HepG2 (cell line): ENCODE measurements around the gene UCP3. TPM values are rescaled to one million over a fixed set of nuclear protein-coding genes. Genes with fewer than 3 reads are reported as not detected.

ENCODE experiments used
- ATAC-seq: fragments of 200-7000 bp; cut with Tn5 transposase; 3 replicates; pipeline ENCODE4 v1.9.1; 2020; ENCODE audit warnings: mild to moderate bottlenecking, moderate library complexity
- BruUV-seq: library from RNA; stranded (reverse); fragments of 400-500 nt; replicated peaks from 2 replicates; lab custom pipeline; 2021; lab: Mats Ljungman, UMichigan
- CTCF ChIA-PET: fragments of 300-600 bp; formaldehyde crosslinking; extraction: SDS; loops from one replicate; lab custom pipeline; 2021; ENCODE audit warnings: low total read pairs, inconsistent platforms, low intra/inter-chr PET ratio; lab: Yijun Ruan, JAX
- POLR2A ChIA-PET: fragments of 350-600 bp; sonication (Branson Sonifier 250); formaldehyde crosslinking; loops from one replicate; lab custom pipeline; 2020; ENCODE audit warnings: antibody characterized with exemption, inconsistent platforms; lab: Yijun Ruan, JAX
- DNase-seq: peaks from one replicate; pipeline ENCODE4 v3.0.0-alpha.2; 2015; ENCODE audit warnings: low spot score
- FAIRE-seq: peaks from 3 replicates; lab custom pipeline; 2011; peaks lifted over from hg19 to GRCh38; lab: Jason Lieb, UNC
- H2AFZ ChIP-seq: one replicate; pipeline ENCODE4 v1.6.1; 2011; ENCODE audit warnings: low read length, inconsistent platforms
- H3K27ac ChIP-seq: fragments of 300-600 bp; 3 replicates; pipeline ENCODE4 v1.8.0; 2011; ENCODE audit warnings: mixed run types, mild to moderate bottlenecking, mixed read lengths, low read length, inconsistent platforms; ENCODE audit not compliant: insufficient read depth; ENCODE audit errors: extremely low read length
- H3K27me3 ChIP-seq, 2 experiments: fragments of 200-600 bp in 1 of 2; 2 replicates in 1 of 2; 3 replicates in 1 of 2; pipeline versions ENCODE4 v1.6.0 to v1.8.0; 2011; ENCODE audit warnings: low read length in 2 of 2, mild to moderate bottlenecking in 2 of 2, moderate library complexity in 2 of 2, inconsistent platforms in 1 of 2; ENCODE audit not compliant: insufficient read depth in 2 of 2, control insufficient read depth in 1 of 2
- H3K36me3 ChIP-seq, 2 experiments: fragments of 200-600 bp in 1 of 2; replicated peaks in 1 of 2; 2 replicates in 1 of 2; 3 replicates in 1 of 2; pipeline versions ENCODE4 v1.5.1 to v1.8.0; 2011; ENCODE audit warnings: low read length in 2 of 2, inconsistent platforms in 1 of 2; ENCODE audit not compliant: insufficient read depth in 2 of 2, control insufficient read depth in 1 of 2
- H3K4me1 ChIP-seq: 2 replicates; pipeline ENCODE4 v1.5.1; 2012; ENCODE audit warnings: low read length, inconsistent platforms; ENCODE audit not compliant: insufficient read depth
- H3K4me2 ChIP-seq: 2 replicates; pipeline ENCODE4 v1.6.0; 2011; ENCODE audit warnings: low read depth, low read length, inconsistent platforms
- H3K4me3 ChIP-seq, 3 experiments: fragments of 200-600 bp in 1 of 3; sonication (generic), shearing (Covaris generic) in 1 of 3; replicated peaks in 1 of 3; 2 replicates each; pipeline ENCODE4 v1.5.1; 2011 to 2016; ENCODE audit warnings: low read length in 3 of 3, inconsistent platforms in 2 of 3, low read depth in 2 of 3, mild to moderate bottlenecking in 2 of 3, control low read depth in 1 of 3, mixed read lengths in 1 of 3; ENCODE audit not compliant: insufficient read depth in 1 of 3
- H3K79me2 ChIP-seq: one replicate; pipeline ENCODE4 v1.6.1; 2011; ENCODE audit warnings: low read length, inconsistent platforms; ENCODE audit not compliant: insufficient read depth
- H3K9ac ChIP-seq: 2 replicates; pipeline ENCODE4 v1.6.0; 2011; ENCODE audit warnings: mild to moderate bottlenecking, low read depth, low read length, inconsistent platforms; ENCODE audit not compliant: insufficient read depth
- H3K9me3 ChIP-seq: 2 replicates; pipeline ENCODE4 v1.5.1; 2012; ENCODE audit warnings: mild to moderate bottlenecking, low read length
- H4K20me1 ChIP-seq: 2 replicates; pipeline ENCODE4 v1.6.0; 2011; ENCODE audit warnings: inconsistent platforms, mild to moderate bottlenecking, low read length, moderate library complexity; ENCODE audit not compliant: insufficient read depth
- CBFB ChIP-seq: sonication (generic); formaldehyde crosslinking; IDR thresholded peaks from 2 replicates; pipeline ENCODE4 v1.4.0; 2020; ENCODE audit warnings: missing genetic modification reagents
- SNAPC2 ChIP-seq: sonication (generic); formaldehyde crosslinking; IDR thresholded peaks from 2 replicates; pipeline ENCODE4 v1.8.1; 2022; ENCODE audit warnings: mild to moderate bottlenecking, missing genetic modification reagents
- ZFYVE20 ChIP-seq: sonication (generic); formaldehyde crosslinking; IDR thresholded peaks from 2 replicates; pipeline ENCODE4 v1.8.0; 2023; ENCODE audit warnings: low read depth, mild to moderate bottlenecking, moderate library complexity, missing genetic modification reagents, borderline replicate concordance
- ZMYM4 ChIP-seq: sonication (generic); formaldehyde crosslinking; IDR thresholded peaks from 2 replicates; pipeline ENCODE4 v1.8.1; 2023; ENCODE audit warnings: mild to moderate bottlenecking, missing genetic modification reagents
- ZNF512B ChIP-seq: sonication (generic); formaldehyde crosslinking; IDR thresholded peaks from 2 replicates; pipeline ENCODE4 v1.5.1; 2020; ENCODE audit warnings: missing genetic modification reagents, mild to moderate bottlenecking, borderline replicate concordance
- ZNF577 ChIP-seq: sonication (generic); formaldehyde crosslinking; IDR thresholded peaks from 2 replicates; pipeline ENCODE4 v1.4.0; 2020; ENCODE audit warnings: mild to moderate bottlenecking, low read depth, missing genetic modification reagents, borderline replicate concordance
- WGBS: methylation state at CpG from one replicate; pipeline ENCODE4 v1.1.6; 2017; ENCODE audit warnings: low lambda C conversion rate; 5-methylcytosine and 5-hydroxymethylcytosine counted together
- in situ Hi-C: cut with HindIII; loops from 2 replicates; pipeline ENCODE4 v1.10.0; 2017; ENCODE audit warnings: low pct_unique_long_range_greater_than_20kb; ENCODE audit not compliant: extremely low pct_ligation_motif_present
- intact Hi-C: fragments of 100-400 bp; cut with micrococcal nuclease; formaldehyde crosslinking; loops from one replicate; pipeline ENCODE4 v1.10.0; 2022; ENCODE audit not compliant: unreplicated experiment
- polyA plus RNA-seq, 8 experiments: library from polyadenylated mRNA; depleted of rRNA in 3 of 8; stranded (reverse) in 7 of 8; unstranded in 1 of 8; fragments of >200 nt; fragmentation: Illumina TruSeq in 4 of 8; extraction: Trizol in 4 of 8; gene quantifications; 2 replicates each; pipeline versions ENCODE4 v1.2.1 to v1.2.3, GENCODE V29; 2011 to 2016; ENCODE audit warnings: low read depth in 4 of 8, missing spikeins in 1 of 8, mixed read lengths in 1 of 8; ENCODE audit not compliant: insufficient read depth in 1 of 8
- total RNA-seq, 5 experiments: library from RNA; depleted of rRNA; stranded (reverse); fragments of >200 nt; fragmentation: Illumina TruSeq; extraction: Trizol; gene quantifications; 2 replicates each; pipeline ENCODE4 v1.2.3, GENCODE V29; 2016; ENCODE audit warnings: low read depth in 1 of 5
- TF ChIP-seq, protein P1 (sequence below): sonication (generic); formaldehyde crosslinking; IDR thresholded peaks from 2 replicates; pipeline ENCODE4; 2020; ENCODE audit warnings: missing genetic modification reagents, mild to moderate bottlenecking, borderline replicate concordance

Gene UCP3
- total and polyA plus RNA-seq, 2 of the 13 experiments (the other 11 are each of a cell fraction or from before 2014, with no cell fraction given) = 0.37 TPM; not detected in 1

GRCh38 chr11:74043450-74043849 is 34.6 kb upstream of the UCP3 start:
- ChIA-PET CTCF (no interaction called here), POLR2A (no interaction called here)
- Histone ChIP-seq H3K27ac (no peak overlapping the region), H3K79me2 (no peaks in the 10 kb centered on the region), H3K36me3 (peaks cover 0 to 15% of the 10 kb centered on the region in 2 experiments; a peak in 2 of 5 replicates), H2AFZ (no peak overlapping the region), H3K4me2 (no peak overlapping the region), H3K9ac (no peak overlapping the region), H3K4me1 (no peaks in the 10 kb centered on the region), H4K20me1 (no peaks in the 10 kb centered on the region)
- no TSS peak for BruUV-seq
- DNase-seq (no peak), FAIRE-seq (no peak)
- TF ChIP-seq ZNF512B (CRISPR knock-in tag) = no peak
- TF ChIP-seq, all 625 proteins: peak for 0
- 100% methylated on average over 1 of the region's 1 CpG for WGBS
- intact Hi-C loops = no loop called here
- H3K9me3 ChIP-seq = no peaks in the 10 kb centered on the region
- in situ Hi-C loops = no loop called here
- ATAC-seq = no peak
- no peak overlapping the region for H3K4me3 ChIP-seq
- H3K27me3 ChIP-seq = no peaks in the 10 kb centered on the region

- no peak overlapping the region for H3K4me2 ChIP-seq
- ChIA-PET CTCF (no interaction called here), POLR2A (no interaction called here)
- H3K4me3 ChIP-seq = no peak overlapping the region
- no peak for DNase-seq
- H3K79me2 ChIP-seq = no peaks in the 10 kb centered on the region
- in situ Hi-C loops (no loop called here), intact Hi-C loops (no loop called here)
- no peak for TF ChIP-seq ZFYVE20
- no peak for TF ChIP-seq ZMYM4
- TF ChIP-seq SNAPC2 (CRISPR knock-in tag) = no peak
- no peak for TF ChIP-seq CBFB (CRISPR knock-in tag)
- TF ChIP-seq, protein P1, sequence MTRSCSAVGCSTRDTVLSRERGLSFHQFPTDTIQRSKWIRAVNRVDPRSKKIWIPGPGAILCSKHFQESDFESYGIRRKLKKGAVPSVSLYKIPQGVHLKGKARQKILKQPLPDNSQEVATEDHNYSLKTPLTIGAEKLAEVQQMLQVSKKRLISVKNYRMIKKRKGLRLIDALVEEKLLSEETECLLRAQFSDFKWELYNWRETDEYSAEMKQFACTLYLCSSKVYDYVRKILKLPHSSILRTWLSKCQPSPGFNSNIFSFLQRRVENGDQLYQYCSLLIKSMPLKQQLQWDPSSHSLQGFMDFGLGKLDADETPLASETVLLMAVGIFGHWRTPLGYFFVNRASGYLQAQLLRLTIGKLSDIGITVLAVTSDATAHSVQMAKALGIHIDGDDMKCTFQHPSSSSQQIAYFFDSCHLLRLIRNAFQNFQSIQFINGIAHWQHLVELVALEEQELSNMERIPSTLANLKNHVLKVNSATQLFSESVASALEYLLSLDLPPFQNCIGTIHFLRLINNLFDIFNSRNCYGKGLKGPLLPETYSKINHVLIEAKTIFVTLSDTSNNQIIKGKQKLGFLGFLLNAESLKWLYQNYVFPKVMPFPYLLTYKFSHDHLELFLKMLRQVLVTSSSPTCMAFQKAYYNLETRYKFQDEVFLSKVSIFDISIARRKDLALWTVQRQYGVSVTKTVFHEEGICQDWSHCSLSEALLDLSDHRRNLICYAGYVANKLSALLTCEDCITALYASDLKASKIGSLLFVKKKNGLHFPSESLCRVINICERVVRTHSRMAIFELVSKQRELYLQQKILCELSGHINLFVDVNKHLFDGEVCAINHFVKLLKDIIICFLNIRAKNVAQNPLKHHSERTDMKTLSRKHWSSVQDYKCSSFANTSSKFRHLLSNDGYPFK = no peak
- TF ChIP-seq ZNF577 (CRISPR knock-in tag) = no peak
- no peaks in the 10 kb centered on the region for H3K9me3 ChIP-seq
- no peak overlapping the region for H3K27ac ChIP-seq
- no peak overlapping the region for H2AFZ ChIP-seq
- no peak for ATAC-seq
- H4K20me1 ChIP-seq = no peaks in the 10 kb centered on the region
- no TSS peak for BruUV-seq
- peaks cover 19% of the 10 kb centered on the region for H3K4me1 ChIP-seq
- FAIRE-seq = no peak
- no peaks in the 10 kb centered on the region for H3K27me3 ChIP-seq
- WGBS = 86% methylated on average over 4 of the region's 4 CpGs
- H3K36me3 ChIP-seq = peaks cover 6 to 21% of the 10 kb centered on the region in 2 experiments; a peak in 4 of 5 replicates
- H3K9ac ChIP-seq = no peak overlapping the region
Observed at GRCh38 chr11:74037309-74037708, 28.4 kb upstream of the UCP3 start.
